CD4-positive, alpha-beta T cell treated with Interleukin-21 for 1 hour (primary cell): ENCODE data around the gene CCDC175.

ENCODE experiments used
- DNase-seq: peaks from one replicate; pipeline ENCODE4 v3.0.0-alpha.2; 2020

The CCDC175 gene

GRCh38 chr14:59576332-59577294, at the start of gene CCDC175:
Gene CCDC175 (minus strand): TSS chr14:59576812. CDS start chr14:59576775, 37 bp downstream.
- DNase-seq, result peak; percentile 76

GRCh38 chr14:59622631-59623030, 46.0 kb upstream of the CCDC175 start:
- no peak for DNase-seq

DNA sequence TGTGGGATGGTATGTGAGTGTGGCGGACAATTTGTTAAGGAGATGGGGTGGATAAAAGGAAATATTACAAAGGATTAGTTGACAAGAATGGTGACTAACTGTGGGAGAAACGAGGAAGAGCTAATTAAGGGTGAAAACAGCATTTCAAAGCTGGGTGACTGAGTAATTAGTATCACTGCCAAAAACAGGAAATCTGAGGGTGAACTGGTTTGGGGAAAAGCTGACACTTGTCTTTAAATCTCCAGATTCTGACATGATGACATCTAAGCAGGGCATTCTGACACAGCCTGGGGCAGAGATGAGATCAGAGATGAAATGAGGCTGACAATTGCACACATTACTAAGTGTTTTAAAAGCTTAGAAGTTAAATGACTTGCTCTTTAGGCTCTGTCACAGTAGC, 42.4 kb upstream of the CCDC175 start:
- DNase-seq, result no peak

DNA sequence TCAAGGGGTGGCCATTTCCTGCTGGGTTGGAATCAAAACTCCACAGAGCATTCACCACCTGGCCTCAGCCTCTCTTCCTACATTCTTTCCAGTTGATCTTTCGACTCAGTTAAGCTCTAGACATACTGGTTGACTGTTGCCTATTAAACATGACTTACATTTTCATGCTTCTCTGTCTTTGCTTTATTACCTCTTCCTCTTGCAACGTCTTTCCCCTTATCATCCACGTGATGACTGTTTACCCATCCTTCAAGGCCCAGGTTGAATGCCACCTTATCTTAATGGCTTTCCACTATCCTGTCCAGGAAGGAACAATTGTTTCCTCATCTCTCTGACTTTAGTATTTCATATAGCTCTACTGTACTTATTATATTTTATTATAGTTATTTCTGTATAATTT, 24.4 kb upstream of the CCDC175 start:
- no peak for DNase-seq

DNA sequence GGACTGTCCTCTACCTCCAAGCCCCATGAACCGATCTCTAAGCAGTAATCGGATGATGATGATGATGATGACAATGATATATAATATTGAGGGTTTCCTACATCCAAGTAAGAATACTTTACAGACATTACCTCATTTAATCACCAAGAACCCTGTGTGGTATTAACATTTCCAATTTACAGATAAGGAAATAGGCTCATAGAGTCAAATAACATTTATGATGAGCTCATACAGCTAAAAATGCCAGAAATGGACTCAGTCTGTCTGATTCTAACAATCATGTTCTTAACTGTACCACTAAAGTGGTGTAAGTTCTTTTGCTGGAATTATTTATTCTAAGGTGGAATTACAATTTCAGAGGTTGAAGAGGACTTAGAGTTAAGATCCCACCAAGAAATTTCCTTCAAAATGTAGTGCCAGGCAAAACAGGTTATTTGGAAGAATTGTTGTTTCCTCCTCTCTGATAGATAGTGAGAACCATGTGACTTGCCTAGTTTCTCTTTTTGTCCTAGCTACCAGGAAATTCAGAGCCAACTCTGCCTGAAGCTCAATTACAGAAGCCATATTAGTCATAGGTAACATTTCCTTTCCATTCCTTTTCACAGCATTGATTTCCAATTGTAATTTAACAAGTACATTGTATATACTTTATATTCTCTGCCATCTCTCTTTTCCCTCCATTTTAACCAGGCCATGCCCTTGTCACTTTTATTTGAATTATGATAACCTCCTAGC, 23.8 kb upstream of the CCDC175 start:
- no peak for DNase-seq

DNA sequence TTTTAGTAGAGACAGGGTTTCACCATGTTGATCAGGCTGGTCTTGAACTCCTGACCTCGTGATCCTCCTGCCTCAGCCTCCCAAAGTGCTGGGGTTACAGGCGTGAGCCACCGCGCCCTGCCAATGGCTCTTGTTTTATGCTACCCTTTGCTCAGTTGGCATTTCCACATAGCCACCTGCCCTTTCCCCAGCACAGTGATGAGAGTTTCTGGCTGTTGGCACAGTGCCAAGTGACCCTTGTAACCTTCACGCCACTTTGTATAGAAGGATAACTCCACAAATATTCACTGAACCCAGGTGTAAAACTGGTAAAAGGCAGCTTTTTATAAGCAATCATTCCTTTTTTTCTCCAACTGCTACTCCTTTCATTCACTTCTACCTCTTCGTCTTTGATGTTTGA, 18.5 kb upstream of the CCDC175 start:
- DNase-seq, result no peak

- no peak for DNase-seq
Measured at GRCh38 chr14:59591641-59592370, 15.2 kb upstream of the CCDC175 start.

- no peak for DNase-seq
Measured at GRCh38 chr14:59588101-59588500, 11.5 kb upstream of the CCDC175 start.

GRCh38 chr14:59585891-59586554, 9.4 kb upstream of the CCDC175 start:
- DNase-seq, result no peak

GRCh38 chr14:59583755-59584154, 7.1 kb upstream of the CCDC175 start:
- DNase-seq, result no peak

- no peak for DNase-seq
Measured at GRCh38 chr14:59582845-59583509, 6.4 kb upstream of the CCDC175 start.

- no peak for DNase-seq
Measured at GRCh38 chr14:59582161-59582560, 5.5 kb upstream of the CCDC175 start.

GRCh38 chr14:59580911-59581310, 4.3 kb upstream of the CCDC175 start:
- DNase-seq, result no peak

DNA sequence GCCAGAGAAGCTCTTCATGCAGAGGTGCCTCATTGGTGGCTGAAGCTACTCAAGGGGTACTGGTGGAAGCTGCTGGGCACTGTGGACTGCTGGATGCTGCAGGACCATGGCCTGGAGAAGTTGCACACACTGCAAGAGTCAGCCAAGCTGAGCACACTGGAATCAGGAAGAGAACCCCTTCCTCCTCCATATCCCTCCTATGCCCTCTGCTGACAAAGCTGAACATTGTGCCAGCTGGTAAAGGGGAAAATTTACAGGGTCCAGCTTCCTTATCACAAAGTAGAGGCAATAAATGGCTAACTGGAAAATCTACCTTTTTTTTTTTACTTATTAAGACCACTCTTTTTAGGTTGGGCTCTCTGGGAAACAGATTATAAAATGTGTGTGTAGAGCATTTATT, 6.5 kb downstream of the CCDC175 start:
- DNase-seq, result no peak

GRCh38 chr14:59566725-59567124, 9.9 kb downstream of the CCDC175 start:
- no peak for DNase-seq

GRCh38 chr14:59566296-59566695, 10.3 kb downstream of the CCDC175 start:
- DNase-seq, result no peak

DNA sequence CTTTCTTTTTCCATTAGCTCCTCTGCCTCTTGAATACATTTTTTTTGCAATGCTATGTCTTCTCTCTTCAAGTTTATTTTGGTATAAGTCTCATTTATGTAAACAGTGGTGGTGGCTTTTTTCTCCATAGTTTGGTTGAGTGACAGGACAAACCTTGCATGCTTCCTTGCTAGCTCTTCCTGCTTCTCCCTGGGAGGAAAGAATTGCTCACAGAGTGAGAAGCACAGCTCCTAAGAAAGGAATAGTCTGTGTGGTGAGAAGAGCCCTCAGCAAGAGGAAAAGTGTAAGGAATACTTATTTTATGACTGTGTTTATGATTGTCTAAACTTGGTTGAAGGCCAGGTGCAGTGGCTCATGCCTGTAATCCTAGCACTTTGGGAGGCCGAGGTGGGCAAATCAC, 11.5 kb downstream of the CCDC175 start:
- no peak for DNase-seq

- no peak for DNase-seq
Measured at GRCh38 chr14:59564366-59564765, 12.2 kb downstream of the CCDC175 start.

DNA sequence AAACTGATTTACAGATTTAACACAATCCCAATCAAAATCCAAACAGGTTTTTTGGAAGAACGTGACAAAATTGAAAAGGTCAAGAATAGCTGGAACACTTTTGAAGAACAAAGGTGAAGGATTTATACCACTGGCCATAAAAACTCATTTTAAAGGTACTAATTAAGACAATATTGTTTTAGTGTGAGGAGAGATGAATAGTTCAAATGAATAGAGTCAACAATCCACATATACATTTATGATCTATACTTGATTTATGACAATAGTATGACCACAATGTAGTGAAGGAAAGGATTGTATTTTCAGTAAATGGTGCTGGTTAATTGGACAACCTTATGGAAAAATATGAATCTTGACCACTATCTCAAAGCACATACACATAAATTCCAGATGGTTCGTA, 29.3 kb downstream of the CCDC175 start:
- no peak for DNase-seq

GRCh38 chr14:59543873-59544272, 32.7 kb downstream of the CCDC175 start:
- DNase-seq, result no peak

- DNase-seq, result no peak
Measured at GRCh38 chr14:59541731-59542130, 34.9 kb downstream of the CCDC175 start.

DNA sequence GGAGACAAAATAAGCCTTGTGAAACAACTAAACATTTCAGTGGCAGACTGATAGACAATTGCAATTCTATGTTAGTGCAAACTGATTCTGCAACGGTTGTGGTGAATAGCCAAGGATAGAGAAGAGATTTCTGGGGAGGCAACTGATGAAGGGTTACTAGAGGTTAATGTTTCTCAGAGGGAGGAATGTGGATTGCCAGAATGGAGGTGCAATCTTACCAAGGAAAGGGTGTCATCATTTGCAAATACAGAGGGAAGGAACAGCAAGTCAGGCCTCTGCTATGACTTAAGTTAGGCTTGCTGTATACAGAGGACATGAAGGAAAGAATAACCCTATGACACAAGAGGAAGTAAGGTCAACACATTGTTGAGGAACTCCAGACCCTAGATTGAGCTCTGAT, 35.8 kb downstream of the CCDC175 start:
- DNase-seq, result no peak
